Uterus (tissue), 4 donors: ENCODE results near the gene YPEL4. TPM values are rescaled to one million over a fixed set of nuclear protein-coding genes. Genes with fewer than 3 reads are reported as not detected.

Source experiments
- DNase-seq, 2 donors: peaks; one replicate each; pipeline ENCODE4 v3.0.0-alpha.2; 2019 to 2020
- H3K27ac ChIP-seq, 2 donors: fragments of 200-600 bp; sonication (generic); 1 replicate in 1 of 2; 2 replicates in 1 of 2; pipeline ENCODE4 v1.5.1; 2016 to 2018
- H3K27me3 ChIP-seq, 2 donors: fragments of 200-600 bp; sonication (generic); one replicate each; pipeline ENCODE4 v1.5.1; 2018 to 2019; ENCODE audit warnings: control low read depth in 1 of 2
- H3K36me3 ChIP-seq, 2 donors: fragments of 200-600 bp; sonication (generic); one replicate each; pipeline ENCODE4 v1.5.1; 2019; ENCODE audit warnings: control low read depth in 1 of 2
- H3K4me1 ChIP-seq, 2 donors: fragments of 200-600 bp; sonication (generic); one replicate each; pipeline ENCODE4 v1.5.1; 2018 to 2019; ENCODE audit warnings: control low read depth in 1 of 2
- H3K4me3 ChIP-seq, 2 donors: fragments of 200-600 bp; sonication (generic); 1 replicate in 1 of 2; 2 replicates in 1 of 2; pipeline ENCODE4 v1.5.1; 2018 to 2019; ENCODE audit warnings: mild to moderate bottlenecking in 1 of 2
- H3K9me3 ChIP-seq, 2 donors: fragments of 200-600 bp; sonication (generic); one replicate each; pipeline ENCODE4 v1.5.1; 2019; ENCODE audit warnings: control low read depth in 1 of 2
- POLR2A ChIP-seq, 2 donors: fragments of 450-650 bp; IDR thresholded peaks; one replicate each; pipeline ENCODE4 v1.6.1; 2016; ENCODE audit warnings: antibody characterized with exemption in 2 of 2, mild to moderate bottlenecking in 1 of 2, moderate library complexity in 1 of 2
- intact Hi-C: fragments of 100-400 bp; cut with DNase I; formaldehyde crosslinking; loops from one replicate; pipeline ENCODE4 v1.15.1; 2023; ENCODE audit warnings: low total_unique reads
- total RNA-seq, 4 donors: library from RNA; depleted of rRNA in 3 of 4; stranded (reverse); fragments of >200 nt in 3 of 4; gene quantifications; one replicate each; pipeline versions ENCODE4 v1.1.0 to v1.2.4, GENCODE V29; 2014 to 2023
- TF ChIP-seq, protein P1 (sequence below), 4 experiments: fragments of 200-600 bp in 2 of 4; fragments of 450-650 bp in 2 of 4; sonication (generic) in 2 of 4; IDR thresholded peaks; one replicate each; pipeline ENCODE4 v1.5.1; 2016 to 2019; ENCODE audit warnings: antibody characterized with exemption in 4 of 4, mild to moderate bottlenecking in 2 of 4, moderate library complexity in 1 of 4
- donor health status: DM: yes; HTN: yes; CAD: no.

Gene YPEL4
- total RNA-seq, 4 donors from 2014 or later: 0.26 to 7.6 (median 2.7) TPM

DNA sequence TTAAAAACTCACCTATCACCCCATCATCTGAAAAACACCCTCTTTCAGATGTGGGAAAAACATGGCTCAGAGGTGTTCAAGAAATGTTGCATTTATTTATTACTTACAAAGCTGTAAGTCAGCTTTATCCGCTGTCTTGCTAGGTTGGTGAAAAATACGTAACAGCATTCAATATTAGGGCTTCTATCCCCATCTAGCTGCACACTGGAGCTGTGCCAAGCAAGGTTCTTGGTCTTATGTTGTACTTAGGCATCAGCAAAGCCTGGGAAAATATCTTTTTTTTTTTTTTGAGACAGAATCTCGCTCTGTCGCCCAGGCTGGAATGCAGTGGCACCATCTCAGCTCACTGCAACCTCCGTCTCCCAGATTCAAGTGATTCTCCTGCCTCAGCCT is 44.7 kb downstream of the YPEL4 start:
- H3K36me3 ChIP-seq: no peaks in the 10 kb centered on the region
- no peak overlapping the region for H3K4me3 ChIP-seq
- no peaks in the 10 kb centered on the region for H3K27me3 ChIP-seq
- H3K4me1 ChIP-seq: no peaks in the 10 kb centered on the region
- H3K27ac ChIP-seq: no peak overlapping the region
- DNase-seq: no peak
- intact Hi-C loops: no loop called here
- no peaks in the 10 kb centered on the region for H3K9me3 ChIP-seq
- TF ChIP-seq POLR2A (IDR thresholded peaks at IDR 0.05): no peak
- TF ChIP-seq, protein P1, sequence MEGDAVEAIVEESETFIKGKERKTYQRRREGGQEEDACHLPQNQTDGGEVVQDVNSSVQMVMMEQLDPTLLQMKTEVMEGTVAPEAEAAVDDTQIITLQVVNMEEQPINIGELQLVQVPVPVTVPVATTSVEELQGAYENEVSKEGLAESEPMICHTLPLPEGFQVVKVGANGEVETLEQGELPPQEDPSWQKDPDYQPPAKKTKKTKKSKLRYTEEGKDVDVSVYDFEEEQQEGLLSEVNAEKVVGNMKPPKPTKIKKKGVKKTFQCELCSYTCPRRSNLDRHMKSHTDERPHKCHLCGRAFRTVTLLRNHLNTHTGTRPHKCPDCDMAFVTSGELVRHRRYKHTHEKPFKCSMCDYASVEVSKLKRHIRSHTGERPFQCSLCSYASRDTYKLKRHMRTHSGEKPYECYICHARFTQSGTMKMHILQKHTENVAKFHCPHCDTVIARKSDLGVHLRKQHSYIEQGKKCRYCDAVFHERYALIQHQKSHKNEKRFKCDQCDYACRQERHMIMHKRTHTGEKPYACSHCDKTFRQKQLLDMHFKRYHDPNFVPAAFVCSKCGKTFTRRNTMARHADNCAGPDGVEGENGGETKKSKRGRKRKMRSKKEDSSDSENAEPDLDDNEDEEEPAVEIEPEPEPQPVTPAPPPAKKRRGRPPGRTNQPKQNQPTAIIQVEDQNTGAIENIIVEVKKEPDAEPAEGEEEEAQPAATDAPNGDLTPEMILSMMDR (IDR thresholded peaks at IDR 0.05): no peak

DNA sequence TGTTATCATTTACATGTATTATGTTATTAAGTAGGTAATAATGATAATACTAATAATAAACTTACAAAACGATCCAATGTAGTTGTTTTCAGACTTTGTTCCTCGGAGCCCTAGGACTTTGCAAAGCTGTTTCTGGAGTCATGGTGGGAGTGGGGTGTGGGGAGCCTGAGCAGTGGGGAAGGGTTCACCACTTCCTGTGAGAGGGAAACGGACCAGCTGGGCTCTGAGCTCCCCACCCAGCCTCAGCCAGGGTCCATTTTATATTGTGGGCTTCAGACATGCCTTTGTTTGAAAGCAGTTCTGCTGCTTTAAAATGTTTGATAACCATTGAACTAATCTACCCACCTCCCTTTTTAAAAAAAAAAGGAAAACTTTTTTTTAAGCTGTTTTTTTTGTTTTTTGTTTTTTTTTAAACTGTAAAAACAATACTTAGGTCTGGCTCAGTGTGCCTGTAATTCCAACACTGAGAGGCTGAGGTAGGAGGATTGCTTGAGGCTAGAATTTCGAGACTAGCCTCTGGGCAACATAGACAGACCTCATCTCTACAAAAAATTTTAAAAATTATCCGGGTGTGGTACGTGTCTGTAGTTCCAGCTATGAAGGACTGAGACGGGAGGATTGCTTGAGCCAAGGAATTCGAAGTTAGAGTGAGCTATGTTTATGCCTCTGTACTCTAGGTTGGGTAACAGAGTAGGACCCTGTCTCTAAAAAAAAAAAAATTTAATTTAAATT is 45.2 kb downstream of the YPEL4 start:
- no peaks in the 10 kb centered on the region for H3K36me3 ChIP-seq
- no peaks in the 10 kb centered on the region for H3K4me1 ChIP-seq
- intact Hi-C loops: loop anchor here (5.0 kb wide), 1 partner anchor 37 kb away; the partner anchor contains the start of gene UBE2L6
- no peaks in the 10 kb centered on the region for H3K9me3 ChIP-seq
- H3K27me3 ChIP-seq: no peaks in the 10 kb centered on the region
- no peak overlapping the region for H3K27ac ChIP-seq
- TF ChIP-seq, protein P1 (IDR thresholded peaks at IDR 0.05): no peak
- no peak for TF ChIP-seq POLR2A (IDR thresholded peaks at IDR 0.05)
- H3K4me3 ChIP-seq: no peak overlapping the region
- no peak for DNase-seq

DNA sequence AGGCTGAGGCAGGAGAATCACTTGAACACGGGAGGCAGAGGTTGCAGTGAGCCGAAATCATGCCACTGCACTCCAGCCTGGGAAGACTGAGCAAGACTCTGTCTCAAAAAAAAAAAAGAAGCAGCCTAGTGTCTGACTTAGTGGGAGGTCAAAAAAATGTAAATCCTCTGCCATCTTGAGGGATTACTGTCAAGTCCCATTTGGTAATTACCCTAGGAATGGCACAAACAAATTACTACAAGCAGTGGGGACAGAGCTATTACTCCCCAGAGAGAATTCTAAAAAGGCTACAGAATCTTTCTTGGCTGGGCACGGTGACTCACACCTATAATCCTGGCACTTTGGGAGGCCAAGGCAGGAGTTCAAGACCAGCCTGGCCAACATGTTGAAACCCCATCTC is 48.4 kb downstream of the YPEL4 start:
- Histone ChIP-seq H3K27me3 (no peaks in the 10 kb centered on the region), H3K4me1 (no peaks in the 10 kb centered on the region), H3K4me3 (no peak overlapping the region), H3K9me3 (no peaks in the 10 kb centered on the region), H3K36me3 (no peaks in the 10 kb centered on the region), H3K27ac (no peak overlapping the region)
- intact Hi-C loops: loop anchor here (5.0 kb wide), 1 partner anchor 34 kb away; the partner anchor contains the start of gene UBE2L6
- TF ChIP-seq POLR2A (IDR thresholded peaks at IDR 0.05): no peak
- no peak for DNase-seq

DNA sequence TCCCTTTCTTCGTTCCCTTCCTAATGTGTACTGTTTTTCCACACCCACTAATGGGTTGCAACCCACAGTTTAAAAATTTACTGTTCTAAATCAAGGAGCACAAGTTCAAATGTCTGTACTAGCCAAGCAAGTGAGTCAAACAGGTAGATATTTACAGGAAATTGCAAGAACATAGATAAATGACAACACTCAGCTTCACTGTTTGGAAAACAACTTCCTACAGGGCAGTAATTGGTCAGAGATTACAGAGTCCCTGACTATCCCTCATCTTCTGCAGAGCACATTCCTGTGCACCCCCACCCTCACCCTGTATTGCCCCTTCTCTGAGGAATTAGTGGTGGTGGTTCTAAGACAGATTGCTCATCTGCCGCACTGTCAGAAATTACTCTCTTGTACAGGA is 50.3 kb downstream of the YPEL4 start:
- H3K4me1 ChIP-seq: peaks cover 0 to 4% of the 10 kb centered on the region in 2 donors
- H3K36me3 ChIP-seq: no peaks in the 10 kb centered on the region
- H3K27me3 ChIP-seq: no peaks in the 10 kb centered on the region
- TF ChIP-seq, protein P1 (IDR thresholded peaks at IDR 0.05): no peak
- H3K9me3 ChIP-seq: no peaks in the 10 kb centered on the region
- peak overlapping the region in 1 of 2 donors; percentile 84 for H3K4me3 ChIP-seq
- peak overlapping the region; percentile 99 for H3K27ac ChIP-seq
- DNase-seq: no peak
- intact Hi-C loops: loop anchor here (10.0 kb wide), 1 partner anchor 45 kb away; the partner anchor contains the start of gene YPEL4

DNA sequence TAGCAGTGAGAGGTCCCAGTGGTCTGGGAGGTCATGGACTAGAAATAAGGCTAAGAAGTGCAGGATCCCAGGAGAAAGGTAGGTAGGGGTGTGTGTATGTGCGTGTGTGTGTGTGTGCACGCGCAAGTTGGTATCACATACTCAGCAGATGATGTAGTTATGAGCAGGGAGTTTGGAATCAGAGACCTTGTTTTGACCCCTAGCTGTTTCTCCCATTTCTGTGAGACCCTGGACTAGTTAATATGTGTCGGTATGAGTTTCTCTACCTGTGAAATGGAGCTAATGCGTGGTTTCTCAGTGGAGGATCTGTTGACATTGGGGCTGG is 50.9 kb downstream of the YPEL4 start:
- Histone ChIP-seq H3K36me3 (no peaks in the 10 kb centered on the region), H3K27me3 (no peaks in the 10 kb centered on the region), H3K4me3 (peak overlapping the region; percentile 73 to 84), H3K9me3 (no peaks in the 10 kb centered on the region), H3K27ac (peak overlapping the region; percentile 99), H3K4me1 (peaks cover 0 to 4% of the 10 kb centered on the region in 2 donors)
- intact Hi-C loops: loop anchor here (10.0 kb wide), 1 partner anchor 46 kb away; the partner anchor contains the start of gene YPEL4
- no peak for TF ChIP-seq POLR2A (IDR thresholded peaks at IDR 0.05)
- TF ChIP-seq, protein P1 (IDR thresholded peaks at IDR 0.05): no peak
- DNase-seq: peak; percentile 42 to 51
